GM12872 (cell line): ENCODE measurements around the gene MAP3K4.

ENCODE experiments used
- TF ChIP-seq, protein P1 (sequence below): IDR thresholded peaks from 3 replicates; pipeline ENCODE4 v1.5.1; 2011; ENCODE audit warnings: low read depth, mild to moderate bottlenecking, low read length, moderate library complexity; ENCODE audit not compliant: insufficient read depth

The MAP3K4 gene, protein sequence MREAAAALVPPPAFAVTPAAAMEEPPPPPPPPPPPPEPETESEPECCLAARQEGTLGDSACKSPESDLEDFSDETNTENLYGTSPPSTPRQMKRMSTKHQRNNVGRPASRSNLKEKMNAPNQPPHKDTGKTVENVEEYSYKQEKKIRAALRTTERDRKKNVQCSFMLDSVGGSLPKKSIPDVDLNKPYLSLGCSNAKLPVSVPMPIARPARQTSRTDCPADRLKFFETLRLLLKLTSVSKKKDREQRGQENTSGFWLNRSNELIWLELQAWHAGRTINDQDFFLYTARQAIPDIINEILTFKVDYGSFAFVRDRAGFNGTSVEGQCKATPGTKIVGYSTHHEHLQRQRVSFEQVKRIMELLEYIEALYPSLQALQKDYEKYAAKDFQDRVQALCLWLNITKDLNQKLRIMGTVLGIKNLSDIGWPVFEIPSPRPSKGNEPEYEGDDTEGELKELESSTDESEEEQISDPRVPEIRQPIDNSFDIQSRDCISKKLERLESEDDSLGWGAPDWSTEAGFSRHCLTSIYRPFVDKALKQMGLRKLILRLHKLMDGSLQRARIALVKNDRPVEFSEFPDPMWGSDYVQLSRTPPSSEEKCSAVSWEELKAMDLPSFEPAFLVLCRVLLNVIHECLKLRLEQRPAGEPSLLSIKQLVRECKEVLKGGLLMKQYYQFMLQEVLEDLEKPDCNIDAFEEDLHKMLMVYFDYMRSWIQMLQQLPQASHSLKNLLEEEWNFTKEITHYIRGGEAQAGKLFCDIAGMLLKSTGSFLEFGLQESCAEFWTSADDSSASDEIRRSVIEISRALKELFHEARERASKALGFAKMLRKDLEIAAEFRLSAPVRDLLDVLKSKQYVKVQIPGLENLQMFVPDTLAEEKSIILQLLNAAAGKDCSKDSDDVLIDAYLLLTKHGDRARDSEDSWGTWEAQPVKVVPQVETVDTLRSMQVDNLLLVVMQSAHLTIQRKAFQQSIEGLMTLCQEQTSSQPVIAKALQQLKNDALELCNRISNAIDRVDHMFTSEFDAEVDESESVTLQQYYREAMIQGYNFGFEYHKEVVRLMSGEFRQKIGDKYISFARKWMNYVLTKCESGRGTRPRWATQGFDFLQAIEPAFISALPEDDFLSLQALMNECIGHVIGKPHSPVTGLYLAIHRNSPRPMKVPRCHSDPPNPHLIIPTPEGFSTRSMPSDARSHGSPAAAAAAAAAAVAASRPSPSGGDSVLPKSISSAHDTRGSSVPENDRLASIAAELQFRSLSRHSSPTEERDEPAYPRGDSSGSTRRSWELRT (N-terminal part only)

DNA sequence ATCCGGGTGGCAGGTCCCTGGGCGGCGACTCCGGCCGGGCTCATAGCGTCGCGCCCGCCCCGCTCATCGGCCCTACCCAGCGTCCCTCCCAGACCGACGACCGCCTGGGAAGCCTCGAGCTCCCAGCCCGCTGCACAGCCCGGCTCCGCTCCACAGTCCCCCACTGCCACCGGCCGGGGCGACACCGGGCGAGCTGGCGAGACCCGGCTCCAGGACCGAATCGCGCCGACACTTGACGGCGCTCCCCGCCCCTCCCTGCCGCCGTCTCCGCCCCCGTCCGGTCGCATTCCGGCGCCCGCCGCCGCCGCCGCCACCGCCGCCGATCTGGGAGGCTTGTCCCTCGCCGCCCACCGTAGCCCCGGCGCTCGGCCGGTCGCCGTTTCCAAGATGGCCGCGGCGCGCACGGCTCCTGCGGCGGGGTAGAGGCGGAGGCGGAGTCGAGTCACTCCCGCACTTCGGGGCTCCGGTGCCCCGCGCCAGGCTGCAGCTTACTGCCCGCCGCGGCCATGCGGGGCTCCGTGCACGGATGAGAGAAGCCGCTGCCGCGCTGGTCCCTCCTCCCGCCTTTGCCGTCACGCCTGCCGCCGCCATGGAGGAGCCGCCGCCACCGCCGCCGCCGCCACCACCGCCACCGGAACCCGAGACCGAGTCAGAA is at the start of gene MAP3K4:
TSS of gene MAP3K4 (plus strand) at position 364 of the 655 bp plus-strand sequence. CDS start at position 527, 163 bp downstream.
- TF ChIP-seq, protein P1, sequence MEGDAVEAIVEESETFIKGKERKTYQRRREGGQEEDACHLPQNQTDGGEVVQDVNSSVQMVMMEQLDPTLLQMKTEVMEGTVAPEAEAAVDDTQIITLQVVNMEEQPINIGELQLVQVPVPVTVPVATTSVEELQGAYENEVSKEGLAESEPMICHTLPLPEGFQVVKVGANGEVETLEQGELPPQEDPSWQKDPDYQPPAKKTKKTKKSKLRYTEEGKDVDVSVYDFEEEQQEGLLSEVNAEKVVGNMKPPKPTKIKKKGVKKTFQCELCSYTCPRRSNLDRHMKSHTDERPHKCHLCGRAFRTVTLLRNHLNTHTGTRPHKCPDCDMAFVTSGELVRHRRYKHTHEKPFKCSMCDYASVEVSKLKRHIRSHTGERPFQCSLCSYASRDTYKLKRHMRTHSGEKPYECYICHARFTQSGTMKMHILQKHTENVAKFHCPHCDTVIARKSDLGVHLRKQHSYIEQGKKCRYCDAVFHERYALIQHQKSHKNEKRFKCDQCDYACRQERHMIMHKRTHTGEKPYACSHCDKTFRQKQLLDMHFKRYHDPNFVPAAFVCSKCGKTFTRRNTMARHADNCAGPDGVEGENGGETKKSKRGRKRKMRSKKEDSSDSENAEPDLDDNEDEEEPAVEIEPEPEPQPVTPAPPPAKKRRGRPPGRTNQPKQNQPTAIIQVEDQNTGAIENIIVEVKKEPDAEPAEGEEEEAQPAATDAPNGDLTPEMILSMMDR = no peak

DNA sequence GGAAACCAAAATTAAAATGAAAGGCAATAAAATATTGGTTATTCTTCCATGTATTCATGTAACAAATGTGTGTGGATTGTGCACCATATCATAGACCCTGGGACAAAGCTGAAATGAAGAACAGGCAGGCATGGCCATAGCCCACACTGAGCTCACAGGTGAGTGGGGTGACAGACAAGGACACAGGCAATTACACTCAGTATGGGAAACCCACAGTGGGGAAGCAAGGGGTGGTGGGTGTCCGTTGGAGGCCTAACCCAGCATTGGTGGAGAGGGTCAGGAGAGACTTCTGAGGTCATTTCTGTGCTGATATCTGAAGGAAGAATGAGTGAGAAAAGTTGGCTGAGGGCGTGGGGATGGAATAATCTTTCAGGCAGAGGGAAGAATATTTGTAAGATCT is 47.6 kb upstream of the MAP3K4 start:
- TF ChIP-seq, protein P1 = no peak

DNA sequence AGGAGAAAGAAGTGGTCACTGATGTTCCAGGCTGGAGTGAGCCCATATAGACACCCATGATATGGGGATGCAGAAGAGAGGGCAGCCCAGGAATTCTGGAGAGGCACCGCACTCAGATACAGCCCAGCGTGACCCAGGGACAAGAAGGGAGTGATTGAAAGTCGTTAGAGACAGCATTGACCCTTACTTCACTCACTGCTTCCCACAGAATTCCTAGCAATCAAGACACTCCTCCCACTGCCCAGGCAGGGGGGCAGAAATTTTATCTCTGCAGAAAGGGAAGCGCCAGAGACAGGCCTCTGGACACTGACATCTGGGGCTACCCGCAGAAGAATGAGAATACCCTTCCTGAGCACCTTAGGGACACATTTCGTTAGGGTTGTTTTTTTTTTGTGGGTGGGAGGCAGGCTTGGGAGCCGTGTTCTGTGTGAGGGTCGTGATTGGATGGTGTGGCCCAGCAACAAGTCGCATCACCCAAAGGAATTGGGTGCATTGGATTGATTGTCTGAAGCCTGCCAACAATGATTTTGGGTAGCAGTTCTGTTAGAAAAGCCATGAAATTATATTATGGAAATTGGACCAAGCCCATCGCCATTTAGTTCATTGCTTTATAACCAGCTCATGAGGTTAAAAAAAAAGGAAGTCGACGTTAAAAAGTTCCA is 45.9 kb upstream of the MAP3K4 start:
- TF ChIP-seq, protein P1 = no peak

DNA sequence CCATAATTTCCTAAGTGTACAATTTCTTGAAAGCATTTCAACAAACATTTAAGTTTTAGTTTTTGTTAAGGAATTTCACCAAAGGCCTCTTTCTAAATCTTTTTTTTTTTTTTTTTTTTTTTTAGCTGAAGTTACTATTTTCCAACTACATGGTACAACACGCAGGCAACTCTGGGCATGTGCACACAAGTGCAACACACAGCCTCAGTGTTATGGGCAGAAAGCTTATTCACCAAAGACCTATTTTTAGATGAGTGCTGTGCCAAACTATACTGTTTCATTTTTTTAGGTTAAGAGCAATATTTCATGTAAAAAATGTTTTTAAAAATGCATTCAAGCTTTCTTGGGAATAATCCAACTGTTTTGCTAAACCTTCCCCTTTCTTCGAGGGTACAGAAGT is 42.0 kb upstream of the MAP3K4 start:
- TF ChIP-seq, protein P1 = no peak

DNA sequence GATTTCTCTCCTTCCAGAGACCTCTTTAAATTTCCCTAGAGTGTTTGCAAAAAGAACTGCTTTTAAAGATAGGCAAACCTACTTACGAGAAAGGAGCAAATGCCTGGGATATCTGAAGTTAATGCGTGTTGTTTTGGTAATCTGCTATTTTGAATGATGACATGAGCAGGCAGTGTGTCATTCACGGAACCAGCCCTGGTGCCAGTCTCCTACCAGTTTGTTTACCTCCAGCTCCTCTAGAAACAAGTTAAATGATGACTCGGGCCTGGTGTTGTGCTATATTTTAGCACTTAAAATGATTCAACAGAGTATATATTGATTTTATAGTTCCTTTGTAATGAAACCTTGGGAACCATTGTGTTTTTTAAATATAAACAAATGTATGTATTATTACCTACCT is 41.1 kb upstream of the MAP3K4 start:
- TF ChIP-seq, protein P1 = no peak

DNA sequence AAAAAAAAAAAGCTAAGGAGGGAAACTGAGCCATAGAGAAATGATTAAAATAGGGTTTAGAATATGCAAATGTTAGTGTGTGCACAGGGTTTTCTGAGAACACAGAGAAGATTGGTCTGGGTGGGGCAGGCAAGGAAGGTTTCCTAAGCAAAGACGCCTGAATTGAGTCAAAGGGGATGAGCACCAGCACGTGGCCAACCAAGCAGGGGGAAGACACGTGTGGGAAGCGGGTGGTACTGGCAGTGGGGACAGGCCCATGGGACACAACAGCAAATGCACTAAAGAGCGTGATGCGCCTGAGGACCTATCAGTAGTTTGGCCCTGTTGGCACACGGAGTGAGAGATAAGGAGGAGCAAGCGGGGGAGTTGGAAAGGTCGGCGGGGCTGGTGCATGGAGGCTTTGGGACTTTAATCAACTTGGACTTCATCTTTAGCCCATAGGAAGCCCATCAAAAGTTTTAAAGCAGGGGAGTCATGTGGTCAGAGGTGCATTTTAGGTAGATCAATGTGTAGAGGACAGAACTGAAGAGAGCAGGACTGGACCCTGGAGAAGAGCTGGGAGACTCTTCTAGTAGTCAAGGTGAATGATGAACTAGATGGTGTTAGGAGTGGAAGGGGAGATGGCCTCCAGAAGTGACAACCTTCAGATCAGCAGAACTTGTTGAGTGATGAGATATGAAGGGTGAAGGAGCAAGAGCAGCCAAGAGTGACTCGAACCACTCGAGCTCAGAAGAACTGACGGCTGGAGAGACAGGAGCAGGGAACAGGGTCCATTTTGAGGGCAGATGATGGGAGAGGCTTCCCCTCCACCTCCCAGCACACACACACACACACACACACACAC is 40.2 kb upstream of the MAP3K4 start:
- TF ChIP-seq, protein P1 = no peak
